GM19468 (cell line): Measurements from ENCODE around the gene DENND4A.

Experiments
- ATAC-seq: cut with Tn5 transposase; IDR thresholded peaks from one replicate; pipeline ENCODE4 v1.9.1; 2021; ENCODE audit warnings: mild to moderate bottlenecking, moderate library complexity, moderate number of reproducible peaks; ENCODE audit not compliant: unreplicated experiment; ENCODE audit errors: extremely low read depth

The DENND4A gene

DNA sequence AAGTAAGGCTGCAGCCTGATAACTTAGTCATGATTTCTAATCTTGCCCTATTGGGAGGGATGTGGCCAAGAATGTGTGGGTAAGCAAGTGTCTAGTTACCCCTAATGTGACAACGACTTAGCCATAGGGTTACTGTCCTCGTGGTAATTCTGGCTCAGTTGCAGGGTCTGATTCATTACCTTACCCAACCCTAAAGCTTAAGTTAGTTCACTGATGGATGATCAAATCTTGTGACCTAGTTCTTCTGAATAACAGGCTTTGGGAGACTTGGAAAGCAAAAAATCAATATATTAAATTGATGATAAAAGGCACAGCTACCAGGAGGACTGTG, 179.5 kb downstream of the DENND4A start:
- no peak for ATAC-seq

DNA sequence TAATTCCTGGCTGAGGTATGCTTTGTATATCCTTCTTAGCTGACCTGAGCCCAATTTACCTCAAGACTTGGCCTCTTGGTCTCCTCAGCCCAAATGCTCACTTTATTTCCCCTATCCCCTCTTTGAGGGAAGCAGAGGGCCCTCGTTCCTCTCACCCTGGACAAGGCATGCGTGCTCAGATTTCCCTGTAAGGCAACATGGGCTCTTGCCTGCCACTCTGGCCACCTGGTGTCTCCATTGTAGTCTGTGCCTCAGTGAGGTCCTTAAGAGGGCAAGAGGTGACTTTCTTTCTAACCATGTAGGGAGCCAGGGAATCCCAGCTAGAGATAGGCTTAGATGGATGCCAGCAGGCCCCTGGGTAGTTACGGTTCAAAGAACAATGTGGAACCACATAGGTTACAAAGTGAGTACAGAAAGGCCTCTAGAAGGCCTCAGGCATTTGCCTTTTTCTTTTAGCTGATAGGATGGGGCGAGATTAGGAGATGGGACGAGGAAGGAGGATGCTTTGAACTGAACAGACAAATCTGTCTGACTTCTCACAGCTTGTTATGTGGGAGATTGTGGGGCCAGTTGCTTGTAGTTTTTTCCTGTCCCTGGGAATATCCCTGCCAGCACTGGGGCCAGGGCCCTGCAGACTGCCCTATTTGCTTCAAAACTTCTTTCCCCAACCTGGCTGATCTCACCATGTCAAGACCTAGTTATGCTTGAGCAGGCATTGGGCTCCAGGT, 180.0 kb downstream of the DENND4A start:
- ATAC-seq = no peak

DNA sequence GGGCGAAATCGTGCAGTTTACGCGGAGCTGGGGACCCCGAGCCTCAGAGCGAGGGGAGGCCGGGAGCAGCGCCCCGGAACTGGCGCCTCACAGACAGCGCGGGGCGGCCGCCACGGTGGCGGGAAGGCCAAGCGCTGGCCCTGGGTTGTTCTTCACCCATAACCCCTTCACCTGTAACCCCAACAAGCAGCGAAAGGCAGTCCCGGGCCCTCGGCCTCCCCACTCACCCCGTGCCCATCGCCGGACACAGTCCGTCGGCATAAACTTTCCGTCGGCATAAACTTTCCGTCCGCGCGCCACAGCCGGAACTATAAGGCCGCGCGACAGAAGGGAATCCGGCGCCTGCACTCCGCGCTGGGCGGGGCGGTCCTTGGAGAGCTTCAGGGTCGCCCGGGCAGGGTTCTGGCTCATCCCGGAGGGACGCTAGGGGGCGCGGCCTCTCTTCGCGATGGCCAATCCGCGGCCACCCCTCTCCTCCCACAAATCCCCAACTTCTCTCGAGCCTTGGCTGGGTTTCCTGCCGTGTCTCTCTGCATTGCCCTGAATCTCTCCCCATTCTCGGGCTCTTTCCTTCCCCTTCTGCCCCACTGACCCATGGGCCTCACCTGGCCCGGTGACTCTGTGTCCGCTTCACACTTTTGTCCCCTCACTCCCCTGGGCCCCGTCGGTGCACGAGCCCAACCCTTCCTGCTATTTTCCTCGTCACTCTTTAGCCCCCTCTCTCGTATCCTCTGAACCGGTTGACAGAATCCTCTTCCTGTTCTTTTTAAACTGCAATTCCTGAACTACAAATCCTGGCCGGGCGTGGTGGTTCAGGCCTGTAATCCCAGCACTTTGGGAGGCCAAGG, 181.0 kb downstream of the DENND4A start, which contains the start of gene INTS14:
Gene INTS14 (minus strand): TSS at position 261 of the 848 bp plus-strand sequence. CDS start 3,751 bp downstream, outside the sequence.
- ATAC-seq = peak; percentile 85
